ENCODE results near the gene FAM111A. TPM values are rescaled to one million over a fixed set of nuclear protein-coding genes. Genes with fewer than 3 reads are reported as not detected.

FAM111A gene
- total RNA-seq, 1 donor from 2014 or later = 66.4 TPM

- Mint-ChIP-seq H3K4me1 (ENCODE audit: low read depth) (no peaks in the 10 kb centered on the region), H3K36me3 (ENCODE audit: low read depth) (no peaks in the 10 kb centered on the region), H3K4me3 (no peak overlapping the region), H3K27ac (no peak overlapping the region), H3K27me3 (ENCODE audit: insufficient read depth) (peaks cover 9% of the 10 kb centered on the region), H3K9me3 (no peaks in the 10 kb centered on the region)
- intact Hi-C loops (cut with micrococcal nuclease) = loop anchor here (2.0 kb wide), 1 partner anchor 22 kb away; no protein-coding TSS in a partner anchor
- DNase-seq (ENCODE audit: low spot score) = no peak
Observed at GRCh38 chr11:59187035-59187434, 44.4 kb downstream of the FAM111A start.

DNA sequence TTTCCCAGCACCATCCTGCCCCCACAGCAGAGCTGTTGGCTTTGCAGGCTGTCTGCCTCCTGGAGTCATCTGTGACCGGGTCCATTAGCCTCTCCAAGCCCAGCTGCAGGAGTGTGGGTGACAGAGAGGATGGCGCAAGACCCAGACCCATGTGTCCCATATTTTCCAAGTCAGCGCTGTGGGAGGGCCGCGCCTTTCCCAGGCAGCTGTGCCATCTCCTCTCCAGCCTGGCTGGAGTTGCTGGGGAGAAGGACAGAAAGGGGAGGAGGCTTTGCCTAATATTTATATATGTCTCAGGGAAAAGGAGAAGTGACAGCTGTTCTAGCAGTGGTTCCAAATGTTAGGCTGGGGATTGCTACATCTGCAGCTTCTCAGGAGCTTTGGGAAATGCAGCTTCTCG is 44.9 kb downstream of the FAM111A start:
- H3K27ac Mint-ChIP-seq = no peak overlapping the region
- no peak for DNase-seq (ENCODE audit: low spot score)
- intact Hi-C loops (cut with micrococcal nuclease) = loop anchor here (2.0 kb wide), 1 partner anchor 21 kb away; no protein-coding TSS in a partner anchor
- no peak overlapping the region for H3K4me3 Mint-ChIP-seq
- H3K4me1 Mint-ChIP-seq (ENCODE audit: low read depth) = no peaks in the 10 kb centered on the region
- no peaks in the 10 kb centered on the region for H3K9me3 Mint-ChIP-seq
- H3K36me3 Mint-ChIP-seq (ENCODE audit: low read depth) = no peaks in the 10 kb centered on the region
- H3K27me3 Mint-ChIP-seq (ENCODE audit: insufficient read depth) = peaks cover 9% of the 10 kb centered on the region

DNA sequence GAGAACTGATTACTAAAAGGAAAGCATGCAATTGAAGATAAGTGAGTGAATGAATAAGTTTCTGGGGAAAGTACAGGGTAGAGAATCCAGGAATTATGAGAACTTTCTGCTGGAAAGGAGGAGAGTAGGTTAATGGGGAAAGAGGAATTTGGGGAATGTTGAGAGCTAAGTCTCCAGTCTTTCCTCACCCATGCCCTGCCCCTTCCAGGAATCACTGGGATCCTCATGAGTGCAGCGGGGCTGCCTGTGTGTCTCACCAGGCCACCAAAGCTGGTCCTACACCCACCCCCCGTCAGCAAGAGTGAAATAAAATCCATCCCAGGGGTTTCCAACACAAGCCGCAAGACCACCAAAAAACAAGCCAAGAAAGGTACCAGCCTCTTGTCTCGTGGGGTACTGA is 46.3 kb downstream of the FAM111A start:
- Mint-ChIP-seq H3K4me3 (no peak overlapping the region), H3K27me3 (ENCODE audit: insufficient read depth) (peaks cover 10% of the 10 kb centered on the region), H3K4me1 (ENCODE audit: low read depth) (no peaks in the 10 kb centered on the region), H3K27ac (no peak overlapping the region), H3K36me3 (ENCODE audit: low read depth) (no peaks in the 10 kb centered on the region), H3K9me3 (no peaks in the 10 kb centered on the region)
- intact Hi-C loops (cut with micrococcal nuclease) = no loop called here
- no peak for DNase-seq (ENCODE audit: low spot score)

GRCh38 chr11:59189986-59190385 is 47.3 kb downstream of the FAM111A start:
- Mint-ChIP-seq H3K4me1 (ENCODE audit: low read depth) (no peaks in the 10 kb centered on the region), H3K27ac (no peak overlapping the region), H3K36me3 (ENCODE audit: low read depth) (no peaks in the 10 kb centered on the region), H3K27me3 (ENCODE audit: insufficient read depth) (peaks cover 11% of the 10 kb centered on the region), H3K9me3 (no peaks in the 10 kb centered on the region), H3K4me3 (no peak overlapping the region)
- intact Hi-C loops (cut with micrococcal nuclease) = no loop called here
- DNase-seq (ENCODE audit: low spot score) = no peak

DNA sequence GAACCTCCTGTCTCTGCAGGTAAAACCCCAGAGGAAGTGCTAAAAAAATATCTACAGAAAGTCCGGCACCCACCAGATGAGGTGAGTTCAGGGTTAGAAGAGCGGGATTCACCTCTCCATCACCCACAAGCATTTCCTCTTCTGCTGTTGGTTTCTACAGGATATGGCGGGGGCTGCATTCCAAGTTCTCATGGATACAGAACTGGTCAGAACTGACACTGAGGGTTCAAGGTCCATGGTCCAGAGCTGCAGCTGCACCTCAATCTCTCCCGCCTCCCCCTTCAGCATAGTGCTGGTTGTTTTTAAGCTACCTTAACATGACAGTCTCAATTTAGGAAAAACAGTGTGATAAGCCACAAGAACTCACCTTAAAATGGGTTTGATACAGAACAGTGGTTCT is 48.4 kb downstream of the FAM111A start:
- intact Hi-C loops (cut with micrococcal nuclease) = no loop called here
- peaks cover 11% of the 10 kb centered on the region for H3K27me3 Mint-ChIP-seq (ENCODE audit: insufficient read depth)
- no peaks in the 10 kb centered on the region for H3K36me3 Mint-ChIP-seq (ENCODE audit: low read depth)
- DNase-seq (ENCODE audit: low spot score) = no peak
- no peaks in the 10 kb centered on the region for H3K4me1 Mint-ChIP-seq (ENCODE audit: low read depth)
- H3K4me3 Mint-ChIP-seq = no peak overlapping the region
- no peaks in the 10 kb centered on the region for H3K9me3 Mint-ChIP-seq
- no peak overlapping the region for H3K27ac Mint-ChIP-seq

- Mint-ChIP-seq H3K4me3 (no peak overlapping the region), H3K36me3 (ENCODE audit: low read depth) (no peaks in the 10 kb centered on the region), H3K27me3 (ENCODE audit: insufficient read depth) (peaks cover 11% of the 10 kb centered on the region), H3K4me1 (ENCODE audit: low read depth) (no peaks in the 10 kb centered on the region), H3K27ac (no peak overlapping the region), H3K9me3 (no peaks in the 10 kb centered on the region)
- DNase-seq (ENCODE audit: low spot score) = no peak
- intact Hi-C loops (cut with micrococcal nuclease) = no loop called here
Observed at GRCh38 chr11:59191890-59192289, 49.2 kb downstream of the FAM111A start.

DNA sequence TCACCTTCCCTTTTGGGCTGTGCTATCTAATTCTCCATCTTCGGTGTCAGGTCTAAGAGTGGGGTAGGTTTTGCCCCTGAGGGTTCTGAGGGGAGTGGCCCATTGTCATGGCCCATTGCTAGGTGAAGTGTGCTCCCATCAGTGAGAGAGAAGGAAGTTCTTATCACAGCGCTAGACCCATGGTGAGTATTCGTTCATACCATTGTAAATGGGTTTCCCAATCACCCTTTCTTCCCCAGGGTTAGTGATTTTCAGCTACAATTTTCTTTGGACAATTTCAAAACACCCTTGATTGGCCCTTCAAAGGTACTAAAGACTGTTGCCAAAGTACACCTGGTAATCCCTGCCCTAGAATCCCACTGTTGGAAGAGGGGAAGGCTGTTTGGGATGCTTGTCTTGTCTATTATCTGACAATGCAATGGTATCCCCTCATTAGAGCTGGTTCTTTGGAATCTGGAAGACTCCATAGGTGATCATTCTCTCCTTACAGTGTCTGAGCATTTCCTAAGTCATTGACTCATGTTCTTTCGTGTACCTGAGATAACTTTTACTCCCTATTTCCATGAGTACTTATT is 49.9 kb downstream of the FAM111A start:
- intact Hi-C loops (cut with micrococcal nuclease) = no loop called here
- Mint-ChIP-seq H3K4me3 (no peak overlapping the region), H3K4me1 (ENCODE audit: low read depth) (no peaks in the 10 kb centered on the region), H3K27ac (no peak overlapping the region), H3K27me3 (ENCODE audit: insufficient read depth) (peaks cover 17% of the 10 kb centered on the region), H3K9me3 (no peaks in the 10 kb centered on the region), H3K36me3 (ENCODE audit: low read depth) (peaks cover 4% of the 10 kb centered on the region)
- DNase-seq (ENCODE audit: low spot score) = no peak

DNA sequence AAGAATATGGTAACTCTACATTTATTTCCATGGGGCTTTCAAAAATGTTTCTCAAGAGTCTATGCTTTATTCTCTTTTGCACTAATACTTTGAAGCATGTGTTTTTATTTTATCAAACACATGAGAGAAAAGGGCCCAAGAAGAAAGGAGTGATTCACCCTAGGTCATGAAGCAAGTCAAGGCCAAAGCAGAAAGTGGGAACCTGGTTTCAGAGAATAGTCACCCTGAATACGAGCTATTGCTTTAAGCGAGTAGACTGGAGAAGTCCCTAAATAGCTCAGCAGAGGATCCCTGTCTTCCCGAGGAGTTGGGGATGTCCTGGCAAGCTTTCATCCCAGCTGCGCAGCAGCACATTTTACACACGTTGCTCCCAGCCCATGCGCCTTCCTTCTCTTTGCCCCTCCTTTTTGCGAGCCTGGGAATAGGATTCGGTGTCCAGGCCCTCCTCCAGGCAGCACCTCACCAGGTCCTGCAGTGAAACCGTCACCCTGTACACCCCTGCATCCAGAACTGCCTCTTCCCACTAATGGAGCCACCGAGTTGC is 51.0 kb downstream of the FAM111A start:
- H3K36me3 Mint-ChIP-seq (ENCODE audit: low read depth) = peaks cover 4% of the 10 kb centered on the region
- H3K9me3 Mint-ChIP-seq = no peaks in the 10 kb centered on the region
- H3K4me3 Mint-ChIP-seq = no peak overlapping the region
- intact Hi-C loops (cut with micrococcal nuclease) = no loop called here
- peaks cover 14% of the 10 kb centered on the region for H3K27me3 Mint-ChIP-seq (ENCODE audit: insufficient read depth)
- H3K27ac Mint-ChIP-seq = no peak overlapping the region
- H3K4me1 Mint-ChIP-seq (ENCODE audit: low read depth) = no peaks in the 10 kb centered on the region
- no peak for DNase-seq (ENCODE audit: low spot score)

GRCh38 chr11:59195586-59195985 is 52.9 kb downstream of the FAM111A start:
- peaks cover 4% of the 10 kb centered on the region for H3K36me3 Mint-ChIP-seq (ENCODE audit: low read depth)
- H3K4me3 Mint-ChIP-seq = no peak overlapping the region
- intact Hi-C loops (cut with micrococcal nuclease) = no loop called here
- no peak overlapping the region for H3K27ac Mint-ChIP-seq
- H3K4me1 Mint-ChIP-seq (ENCODE audit: low read depth) = peaks cover 11% of the 10 kb centered on the region
- peaks cover 9% of the 10 kb centered on the region for H3K27me3 Mint-ChIP-seq (ENCODE audit: insufficient read depth)
- no peaks in the 10 kb centered on the region for H3K9me3 Mint-ChIP-seq
- DNase-seq (ENCODE audit: low spot score) = no peak

DNA sequence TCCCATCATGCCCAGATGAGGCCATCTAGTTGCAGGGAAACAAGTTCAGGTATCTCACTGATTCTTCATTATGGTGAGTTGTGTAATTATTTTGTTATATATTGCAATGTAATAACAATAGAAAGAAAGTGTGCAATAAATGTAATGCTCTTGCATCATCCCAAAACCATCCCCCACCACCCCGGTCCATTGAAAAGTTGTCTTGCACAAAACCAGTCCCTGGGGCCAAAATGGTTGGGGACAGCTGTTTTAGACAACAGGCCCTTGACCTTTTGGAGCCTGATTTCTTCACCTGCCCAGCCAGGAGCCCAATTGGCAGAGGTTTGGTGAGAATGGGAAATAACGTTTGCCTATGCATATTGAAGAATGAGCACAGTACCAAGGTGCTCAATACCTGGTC is 54.1 kb downstream of the FAM111A start:
- intact Hi-C loops (cut with micrococcal nuclease) = no loop called here
- Mint-ChIP-seq H3K9me3 (no peaks in the 10 kb centered on the region), H3K4me1 (ENCODE audit: low read depth) (peaks cover 11% of the 10 kb centered on the region), H3K27ac (no peak overlapping the region), H3K4me3 (no peak overlapping the region), H3K36me3 (ENCODE audit: low read depth) (peaks cover 4% of the 10 kb centered on the region), H3K27me3 (ENCODE audit: insufficient read depth) (peaks cover 9% of the 10 kb centered on the region)
- DNase-seq (ENCODE audit: low spot score) = no peak

DNA sequence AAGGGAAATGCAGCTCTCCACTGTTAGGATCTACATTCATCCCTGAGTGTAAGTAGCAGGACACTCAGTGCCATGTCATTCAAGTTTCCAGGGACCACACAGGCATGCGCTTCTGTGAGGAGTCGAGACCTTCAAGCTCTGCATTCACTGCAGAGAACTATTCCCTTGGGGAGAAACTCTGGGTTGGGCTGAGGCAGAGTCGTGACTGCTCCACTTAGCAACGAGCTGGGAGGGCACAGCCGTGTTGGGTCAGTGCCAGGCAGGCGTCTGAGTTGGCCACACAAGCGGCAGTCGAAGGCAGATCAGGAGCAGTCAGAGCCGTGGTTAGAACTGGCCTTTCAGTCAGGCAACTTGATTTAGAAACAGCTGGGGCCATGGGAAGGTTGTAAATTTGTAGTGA is 55.3 kb downstream of the FAM111A start:
- intact Hi-C loops (cut with micrococcal nuclease) = no loop called here
- no peak overlapping the region for H3K4me3 Mint-ChIP-seq
- H3K27me3 Mint-ChIP-seq (ENCODE audit: insufficient read depth) = peaks cover 12% of the 10 kb centered on the region
- H3K9me3 Mint-ChIP-seq = no peaks in the 10 kb centered on the region
- no peak overlapping the region for H3K27ac Mint-ChIP-seq
- no peak for DNase-seq (ENCODE audit: low spot score)
- peaks cover 4% of the 10 kb centered on the region for H3K36me3 Mint-ChIP-seq (ENCODE audit: low read depth)
- peaks cover 11% of the 10 kb centered on the region for H3K4me1 Mint-ChIP-seq (ENCODE audit: low read depth)

DNA sequence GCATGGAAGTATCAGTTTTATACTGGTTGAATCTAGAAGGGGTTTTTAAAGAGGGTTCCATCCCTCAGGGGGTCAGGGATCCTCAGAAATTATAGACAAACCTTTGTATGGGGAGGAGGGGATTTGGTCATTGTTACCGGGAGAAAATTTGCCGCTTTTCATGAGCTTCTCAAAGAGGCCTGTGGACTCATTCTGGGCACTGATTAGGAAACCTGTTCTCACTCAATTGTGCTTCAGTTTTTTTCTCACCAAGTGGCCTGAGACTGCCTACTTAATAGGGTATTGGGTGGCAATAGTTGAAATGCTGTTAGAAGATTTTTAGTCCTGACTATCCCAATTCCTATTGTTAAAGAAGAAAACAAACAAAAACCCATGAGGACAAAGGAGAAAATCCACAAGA is 56.1 kb downstream of the FAM111A start:
- H3K9me3 Mint-ChIP-seq = no peaks in the 10 kb centered on the region
- intact Hi-C loops (cut with micrococcal nuclease) = no loop called here
- H3K36me3 Mint-ChIP-seq (ENCODE audit: low read depth) = peaks cover 4% of the 10 kb centered on the region
- H3K4me3 Mint-ChIP-seq = no peak overlapping the region
- peaks cover 12% of the 10 kb centered on the region for H3K27me3 Mint-ChIP-seq (ENCODE audit: insufficient read depth)
- H3K4me1 Mint-ChIP-seq (ENCODE audit: low read depth) = peaks cover 11% of the 10 kb centered on the region
- H3K27ac Mint-ChIP-seq = no peak overlapping the region
- DNase-seq (ENCODE audit: low spot score) = no peak

DNA sequence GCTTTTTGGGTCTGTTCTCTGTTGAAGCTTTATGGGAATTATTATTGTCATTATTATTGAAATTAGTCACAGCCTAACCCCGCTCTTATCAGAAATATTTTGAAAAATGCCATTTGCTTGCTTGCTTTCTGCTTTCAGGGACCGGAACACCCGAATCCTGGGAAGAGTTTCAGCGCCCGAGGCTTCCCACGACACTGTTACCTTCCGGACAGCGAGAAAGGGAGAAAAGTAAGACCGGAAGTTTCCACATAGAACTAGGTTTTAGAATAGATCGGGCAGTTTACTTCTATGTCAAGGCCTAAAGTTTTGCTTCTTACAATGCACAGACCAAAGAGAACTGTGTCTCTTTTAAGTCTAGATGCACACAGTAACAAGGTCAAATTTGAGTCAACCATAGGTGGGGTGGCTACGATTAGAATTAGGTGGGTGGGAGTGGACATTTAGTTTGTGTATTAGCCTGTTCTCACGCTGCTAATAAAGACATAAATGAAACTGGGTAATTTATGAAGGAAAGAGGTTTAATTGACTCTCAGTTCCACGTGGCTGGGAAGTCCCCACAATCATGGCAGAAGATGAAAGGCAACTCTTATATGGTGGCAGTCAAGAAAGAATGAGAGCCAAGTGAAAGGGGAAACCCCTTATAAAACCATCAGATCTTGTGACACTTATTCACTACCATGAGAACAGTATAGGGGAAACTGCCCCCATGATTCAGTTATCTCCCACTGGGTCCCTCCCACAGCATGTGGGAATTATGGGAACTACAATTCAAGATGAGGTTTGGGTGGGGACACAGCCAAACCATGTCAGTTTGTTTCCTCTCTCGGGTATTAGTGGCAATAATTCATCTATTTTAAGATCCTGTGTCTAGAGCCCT is 57.1 kb downstream of the FAM111A start:
- Mint-ChIP-seq H3K36me3 (ENCODE audit: low read depth) (peaks cover 4% of the 10 kb centered on the region), H3K9me3 (no peaks in the 10 kb centered on the region), H3K27ac (no peak overlapping the region), H3K27me3 (ENCODE audit: insufficient read depth) (peaks cover 12% of the 10 kb centered on the region), H3K4me1 (ENCODE audit: low read depth) (peaks cover 11% of the 10 kb centered on the region), H3K4me3 (no peak overlapping the region)
- DNase-seq (ENCODE audit: low spot score) = no peak
- intact Hi-C loops (cut with micrococcal nuclease) = no loop called here

Measured in activated T-helper 1 cell treated with anti-CD3 and anti-CD28 coated beads, Interleukin-12 subunit alpha, Interleukin-12 subunit beta, Interleukin-2, Interleukin-4 antibody, amounts not matched to agents 30 ng/mL and 10 ng/mL and 1 ng/mL, durations not matched to agents 14 hours and 24 hours and 36 hours (primary cell).